Measurements from ENCODE around the gene DTWD2. TPM values are rescaled to one million over a fixed set of nuclear protein-coding genes. Genes with fewer than 3 reads are reported as not detected.

The DTWD2 gene
- total and polyA plus RNA-seq, 2 of the 4 experiments (the other 2 are of a cell fraction) = 1.2 to 1.8 TPM

Small RNA genes within 50 kb of the gene (microRNA-seq; reads per million reads assigned to microRNA genes)
- gene MIR1244-2 (ENCODE audit: unreplicated experiment) (not detected), gene RNU6-373P (ENCODE audit: insufficient read depth, insufficient read length) (not detected)

Small RNA genes within 50 kb of the gene (small RNA-seq; reads per million reads assigned to genes)
- gene RNU6-373P = 0 to 10.2 (median 0) reads per million in 5 experiments

Other genes starting within 250 kb of the DTWD2 start
- gene DMXL1, start 82.5 kb upstream of the DTWD2 start, total RNA-seq (2012; rRNA removed) = 21.5 and 38.0 TPM in 2 replicates
- 6.6 and 8.1 TPM in 2 replicates for gene DMXL1, start 82.5 kb upstream of the DTWD2 start, polyA plus RNA-seq (2012; rRNA removed)